Measurements from ENCODE around the gene SPAG9.

Gene SPAG9

GRCh38 chr17:50986989-50987660, 133.5 kb downstream of the SPAG9 start:
- no peak for DNase-seq (ENCODE audit: low spot score)

- no peak for DNase-seq (ENCODE audit: low spot score)
These were observed 139.4 kb downstream of the SPAG9 start for GRCh38 chr17:50981279-50981678.

GRCh38 chr17:50979524-50979927, 141.1 kb downstream of the SPAG9 start:
- DNase-seq (ENCODE audit: low spot score) = no peak

GRCh38 chr17:50977487-50978159, 143.0 kb downstream of the SPAG9 start:
- DNase-seq (ENCODE audit: low spot score) = no peak

- no peak for DNase-seq (ENCODE audit: low spot score)
These were observed 143.7 kb downstream of the SPAG9 start for GRCh38 chr17:50976951-50977472.

- DNase-seq (ENCODE audit: low spot score) = no peak
These were observed 146.8 kb downstream of the SPAG9 start for GRCh38 chr17:50973557-50974494.

GRCh38 chr17:50972577-50972976, 148.1 kb downstream of the SPAG9 start:
- DNase-seq (ENCODE audit: low spot score) = no peak

GRCh38 chr17:50967795-50968194, 152.9 kb downstream of the SPAG9 start:
- DNase-seq (ENCODE audit: low spot score) = no peak

- DNase-seq (ENCODE audit: low spot score) = no peak
These were observed 154.5 kb downstream of the SPAG9 start for GRCh38 chr17:50966163-50966666.

GRCh38 chr17:50963139-50963538, 157.5 kb downstream of the SPAG9 start:
- DNase-seq (ENCODE audit: low spot score) = no peak

GRCh38 chr17:50961282-50962220, 159.1 kb downstream of the SPAG9 start:
- DNase-seq (ENCODE audit: low spot score) = no peak

- no peak for DNase-seq (ENCODE audit: low spot score)
These were observed 161.3 kb downstream of the SPAG9 start for GRCh38 chr17:50959341-50959740.

- DNase-seq (ENCODE audit: low spot score) = no peak
These were observed 162.8 kb downstream of the SPAG9 start for GRCh38 chr17:50957600-50958575.

GRCh38 chr17:50956750-50957523, 163.7 kb downstream of the SPAG9 start:
- DNase-seq (ENCODE audit: low spot score) = peak; percentile 59

- no peak for DNase-seq (ENCODE audit: low spot score)
These were observed 164.3 kb downstream of the SPAG9 start for GRCh38 chr17:50956409-50956749.

- DNase-seq (ENCODE audit: low spot score) = no peak
These were observed 165.0 kb downstream of the SPAG9 start for GRCh38 chr17:50955667-50956120.

- DNase-seq (ENCODE audit: low spot score) = no peak
These were observed 165.5 kb downstream of the SPAG9 start for GRCh38 chr17:50955160-50955559.

GRCh38 chr17:50954641-50955121, 166.0 kb downstream of the SPAG9 start:
- no peak for DNase-seq (ENCODE audit: low spot score)
